ENCODE measurements around the gene SLC2A4RG.

SLC2A4RG gene

GRCh38 chr20:63735859-63736718, 3.5 kb upstream of the SLC2A4RG start, which contains the start of gene LIME1:
TSS of gene LIME1 (plus strand) at chr20:63736664. CDS start at chr20:63737550, 886 bp downstream.
- H3K4me3 ChIP-seq (ENCODE audit: low read length): no peak within 1 kb of the TSS
- TF ChIP-seq CTCF (conservative IDR thresholded peaks at IDR 0.05; ENCODE audit: low read length): no peak
- DNase-seq (ENCODE audit: low read depth): no peak

GRCh38 chr20:63736893-63737694, 2.5 kb upstream of the SLC2A4RG start:
- no peak for DNase-seq (ENCODE audit: low read depth)
- TF ChIP-seq CTCF (conservative IDR thresholded peaks at IDR 0.05; ENCODE audit: low read length): no peak
- H3K4me3 ChIP-seq (ENCODE audit: low read length): no peak overlapping the region

- H3K4me3 ChIP-seq (ENCODE audit: low read length): no peak overlapping the region
- TF ChIP-seq CTCF (conservative IDR thresholded peaks at IDR 0.05; ENCODE audit: low read length): no peak
- DNase-seq (ENCODE audit: low read depth): no peak
These were observed 2.0 kb upstream of the SLC2A4RG start for GRCh38 chr20:63737695-63737944.

- TF ChIP-seq CTCF (conservative IDR thresholded peaks at IDR 0.05; ENCODE audit: low read length): no peak
- no peak overlapping the region for H3K4me3 ChIP-seq (ENCODE audit: low read length)
- DNase-seq (ENCODE audit: low read depth): no peak
These were observed 1.5 kb upstream of the SLC2A4RG start for GRCh38 chr20:63737945-63738686.

GRCh38 chr20:63738687-63739129, 868 bp upstream of the SLC2A4RG start:
- TF ChIP-seq CTCF (conservative IDR thresholded peaks at IDR 0.05; ENCODE audit: low read length): no peak
- H3K4me3 ChIP-seq (ENCODE audit: low read length): no peak overlapping the region
- DNase-seq (ENCODE audit: low read depth): peak; percentile 12

GRCh38 chr20:63740070-63740626, 572 bp downstream of the SLC2A4RG start:
- peak overlapping the region; percentile 78 for H3K4me3 ChIP-seq (ENCODE audit: low read length)
- DNase-seq (ENCODE audit: low read depth): peak; percentile 48
- no peak for TF ChIP-seq CTCF (conservative IDR thresholded peaks at IDR 0.05; ENCODE audit: low read length)
